K562 (cell line): Measurements from ENCODE around the gene PREB. TPM values are rescaled to one million over a fixed set of nuclear protein-coding genes. Genes with fewer than 3 reads are reported as not detected.
A peak's percentile ranks its signal among the peaks of the same experiment; 100 is the strongest.

ENCODE experiments used
- CCNT2 ChIP-seq: IDR thresholded peaks from 2 replicates; pipeline ENCODE4 v1.6.1; 2011; ENCODE audit warnings: borderline replicate concordance, low read depth, mild to moderate bottlenecking, moderate library complexity, mixed read lengths, low read length; ENCODE audit not compliant: insufficient read length; ENCODE audit errors: extremely low read depth
- IRF2 ChIP-seq: sonication (generic); formaldehyde crosslinking; IDR thresholded peaks from 2 replicates; pipeline ENCODE4 v1.8.1; 2022; ENCODE audit warnings: mild to moderate bottlenecking, missing genetic modification reagents
- MXI1 ChIP-seq: IDR thresholded peaks from 2 replicates; pipeline ENCODE4 v1.6.1; 2011; ENCODE audit warnings: low read depth, mild to moderate bottlenecking, improper control_type of control experiment, low read length
- NBN ChIP-seq: fragments of 450-650 bp; IDR thresholded peaks from 2 replicates; pipeline ENCODE4 v1.6.1; 2016; ENCODE audit warnings: low read depth, mild to moderate bottlenecking
- PKNOX1 ChIP-seq: fragments of 450-650 bp; IDR thresholded peaks from 2 replicates; pipeline ENCODE4 v1.6.1; 2016
- POLR3G ChIP-seq: IDR thresholded peaks from 2 replicates; pipeline ENCODE4 v1.6.1; 2011; ENCODE audit not compliant: insufficient read length, insufficient replicate concordance; ENCODE audit errors: extremely low read depth
- RBM34 ChIP-seq: fragments of 200-400 bp; formaldehyde crosslinking; IDR thresholded peaks from 2 replicates; pipeline ENCODE4 v1.6.1; 2018; ENCODE audit warnings: low read length, borderline replicate concordance; ENCODE audit not compliant: insufficient read depth
- SMAD3 ChIP-seq: fragments of 450-650 bp; formaldehyde crosslinking; conservative IDR thresholded peaks from 2 replicates; pipeline ENCODE4 v1.4.0; 2020; ENCODE audit warnings: mild to moderate bottlenecking
- SRF ChIP-seq, 2 experiments: fragments of 250-450, 450-650 bp in 1 of 2; sonication (Bioruptor Pico) in 1 of 2; sonication (generic) in 1 of 2; formaldehyde crosslinking; IDR thresholded peaks; 2 replicates each; pipeline versions ENCODE4 v1.5.0 to v1.5.1; 2020 to 2022; ENCODE audit warnings: mild to moderate bottlenecking in 1 of 2, missing genetic modification reagents in 1 of 2
- TFAP4 ChIP-seq: sonication (generic); formaldehyde crosslinking; IDR thresholded peaks from 2 replicates; pipeline ENCODE4 v1.8.0; 2022; ENCODE audit warnings: missing genetic modification reagents, mild to moderate bottlenecking, moderate library complexity, borderline replicate concordance
- TOE1 ChIP-seq, 2 experiments: fragments of 450-650 bp in 1 of 2; sonication (generic) in 1 of 2; formaldehyde crosslinking in 1 of 2; IDR thresholded peaks; 2 replicates each; pipeline versions ENCODE4 v1.7.1 to v1.8.0; 2016 to 2022; ENCODE audit warnings: borderline replicate concordance in 2 of 2, mild to moderate bottlenecking in 2 of 2, antibody characterized with exemption in 1 of 2, inconsistent platforms in 1 of 2, low read depth in 1 of 2, missing genetic modification reagents in 1 of 2, moderate library complexity in 1 of 2
- ZNF217 ChIP-seq: sonication (generic); formaldehyde crosslinking; IDR thresholded peaks from 2 replicates; pipeline ENCODE4 v1.8.0; 2022; ENCODE audit warnings: mild to moderate bottlenecking, missing genetic modification reagents
- ZNF347 ChIP-seq: fragments of 450-650 bp; formaldehyde crosslinking; IDR thresholded peaks from 2 replicates; pipeline ENCODE4 v1.4.0; 2020; ENCODE audit warnings: low read depth, mild to moderate bottlenecking, moderate library complexity
- ZNF77 ChIP-seq: fragments of 250-450 bp; sonication (Bioruptor Pico); IDR thresholded peaks from 2 replicates; pipeline ENCODE4 v1.5.0; 2020
- polyA plus RNA-seq, 8 experiments: library from polyadenylated mRNA; depleted of rRNA in 4 of 8; stranded (reverse) in 5 of 8; unstranded in 3 of 8; fragments of >200 nt; fragmentation: Nextera tagmentation in 2 of 8; fragmentation: Illumina TruSeq in 1 of 8; extraction: Ambion mirVana in 2 of 8; extraction: Trizol in 1 of 8; gene quantifications; 2 replicates each; pipeline versions ENCODE4 v1.2.1 to v1.2.3, GENCODE V29; 2011 to 2014; ENCODE audit warnings: inconsistent platforms in 1 of 8, missing spikeins in 1 of 8
- total RNA-seq, 7 experiments: library from RNA; depleted of rRNA in 6 of 7; stranded (reverse); fragments of >200 nt in 6 of 7; fragmentation: Illumina TruSeq in 2 of 7; extraction: Trizol in 2 of 7; gene quantifications; 2 replicates each; pipeline versions ENCODE4 v1.2.1 to v1.2.3, GENCODE V29; 2011 to 2021; ENCODE audit warnings: low replicate concordance in 1 of 7
- TF ChIP-seq, protein P1 (sequence below): fragments of 450-650 bp; IDR thresholded peaks from 2 replicates; pipeline ENCODE4 v1.6.1; 2016; ENCODE audit warnings: missing biosample characterization, missing genetic modification characterization
- TF ChIP-seq, protein P2 (sequence below): fragments of 450-650 bp; IDR thresholded peaks from 2 replicates; pipeline ENCODE4 v1.7.0; 2016; ENCODE audit warnings: borderline replicate concordance
- TF ChIP-seq, protein P3 (sequence below): sonication (generic); formaldehyde crosslinking; IDR thresholded peaks from 2 replicates; pipeline ENCODE4 v1.8.0; 2023; ENCODE audit warnings: mild to moderate bottlenecking, missing genetic modification reagents

The PREB gene
- total and polyA plus RNA-seq, 9 of the 15 experiments (the other 6 are each of a cell fraction or from before 2014, with no cell fraction given), result 35.1 to 84.2 (median 67.2) TPM

DNA sequence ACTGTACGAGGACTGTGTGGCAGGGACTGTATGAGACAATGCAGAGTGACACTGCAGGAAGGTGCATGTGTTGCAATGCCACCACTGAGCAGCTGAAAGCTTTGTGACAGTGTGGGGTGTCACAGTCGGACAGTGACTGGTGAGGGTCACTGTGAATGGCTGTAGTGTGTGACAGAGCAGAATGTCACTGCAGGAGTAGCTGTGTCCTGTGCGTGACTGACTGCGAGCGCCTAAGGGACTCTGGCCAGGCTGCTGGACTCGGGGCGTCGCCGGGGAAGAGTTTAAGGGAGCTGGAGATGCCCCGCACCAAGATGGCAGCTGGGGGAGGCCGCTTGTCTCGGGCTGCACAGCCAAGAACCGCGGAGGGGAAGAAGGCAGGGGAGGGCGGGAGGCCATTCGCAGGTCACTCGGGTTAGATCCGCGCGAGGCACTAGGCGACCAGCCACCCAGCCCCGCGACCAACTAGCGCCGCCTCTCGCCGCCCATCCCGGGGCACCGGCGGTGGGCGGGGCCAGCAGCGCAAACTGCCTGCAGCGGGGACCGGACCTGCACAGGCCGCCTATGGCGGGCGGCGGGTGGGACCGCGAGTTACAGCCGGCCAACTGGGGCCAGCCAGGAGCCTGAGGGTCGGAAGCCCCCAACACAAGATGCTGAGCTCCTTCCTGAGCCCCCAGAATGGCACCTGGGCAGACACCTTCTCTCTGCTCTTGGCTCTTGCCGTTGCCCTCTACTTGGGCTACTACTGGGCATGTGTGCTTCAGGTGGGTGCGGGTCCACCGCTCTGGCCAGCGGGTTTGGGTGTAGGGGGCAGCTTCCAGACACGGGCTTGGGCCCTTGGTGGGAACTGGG lies 10.9 kb downstream of the PREB start, which contains the start of gene ABHD1 (continued):
- TF ChIP-seq NBN, result no peak
- TF ChIP-seq ZNF217 (CRISPR knock-in tag), result no peak
- TF ChIP-seq ZNF77, result no peak
- no peak for TF ChIP-seq SRF (CRISPR knock-in tag; IDR thresholded peaks at IDR 0.05)
- TF ChIP-seq SMAD3 (CRISPR knock-in tag), result no peak
- TF ChIP-seq, protein P1, sequence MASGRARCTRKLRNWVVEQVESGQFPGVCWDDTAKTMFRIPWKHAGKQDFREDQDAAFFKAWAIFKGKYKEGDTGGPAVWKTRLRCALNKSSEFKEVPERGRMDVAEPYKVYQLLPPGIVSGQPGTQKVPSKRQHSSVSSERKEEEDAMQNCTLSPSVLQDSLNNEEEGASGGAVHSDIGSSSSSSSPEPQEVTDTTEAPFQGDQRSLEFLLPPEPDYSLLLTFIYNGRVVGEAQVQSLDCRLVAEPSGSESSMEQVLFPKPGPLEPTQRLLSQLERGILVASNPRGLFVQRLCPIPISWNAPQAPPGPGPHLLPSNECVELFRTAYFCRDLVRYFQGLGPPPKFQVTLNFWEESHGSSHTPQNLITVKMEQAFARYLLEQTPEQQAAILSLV (tag), result no peak
- peak; percentile 58; the same call in 1 of the 2 replicates for TF ChIP-seq PKNOX1
- TF ChIP-seq RBM34, result no peak
- peak; percentile 59; the same call in 1 of the 2 replicates for TF ChIP-seq TFAP4 (CRISPR knock-in tag)
- no peak for TF ChIP-seq TOE1 (IDR thresholded peaks at IDR 0.05; ENCODE audit: borderline replicate concordance)
- TF ChIP-seq TOE1 (CRISPR knock-in tag; IDR thresholded peaks at IDR 0.05; ENCODE audit: borderline replicate concordance, low read depth), result no peak
- TF ChIP-seq CCNT2, result no peak
- TF ChIP-seq, protein P2, sequence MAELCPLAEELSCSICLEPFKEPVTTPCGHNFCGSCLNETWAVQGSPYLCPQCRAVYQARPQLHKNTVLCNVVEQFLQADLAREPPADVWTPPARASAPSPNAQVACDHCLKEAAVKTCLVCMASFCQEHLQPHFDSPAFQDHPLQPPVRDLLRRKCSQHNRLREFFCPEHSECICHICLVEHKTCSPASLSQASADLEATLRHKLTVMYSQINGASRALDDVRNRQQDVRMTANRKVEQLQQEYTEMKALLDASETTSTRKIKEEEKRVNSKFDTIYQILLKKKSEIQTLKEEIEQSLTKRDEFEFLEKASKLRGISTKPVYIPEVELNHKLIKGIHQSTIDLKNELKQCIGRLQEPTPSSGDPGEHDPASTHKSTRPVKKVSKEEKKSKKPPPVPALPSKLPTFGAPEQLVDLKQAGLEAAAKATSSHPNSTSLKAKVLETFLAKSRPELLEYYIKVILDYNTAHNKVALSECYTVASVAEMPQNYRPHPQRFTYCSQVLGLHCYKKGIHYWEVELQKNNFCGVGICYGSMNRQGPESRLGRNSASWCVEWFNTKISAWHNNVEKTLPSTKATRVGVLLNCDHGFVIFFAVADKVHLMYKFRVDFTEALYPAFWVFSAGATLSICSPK, result no peak
- TF ChIP-seq, protein P3, sequence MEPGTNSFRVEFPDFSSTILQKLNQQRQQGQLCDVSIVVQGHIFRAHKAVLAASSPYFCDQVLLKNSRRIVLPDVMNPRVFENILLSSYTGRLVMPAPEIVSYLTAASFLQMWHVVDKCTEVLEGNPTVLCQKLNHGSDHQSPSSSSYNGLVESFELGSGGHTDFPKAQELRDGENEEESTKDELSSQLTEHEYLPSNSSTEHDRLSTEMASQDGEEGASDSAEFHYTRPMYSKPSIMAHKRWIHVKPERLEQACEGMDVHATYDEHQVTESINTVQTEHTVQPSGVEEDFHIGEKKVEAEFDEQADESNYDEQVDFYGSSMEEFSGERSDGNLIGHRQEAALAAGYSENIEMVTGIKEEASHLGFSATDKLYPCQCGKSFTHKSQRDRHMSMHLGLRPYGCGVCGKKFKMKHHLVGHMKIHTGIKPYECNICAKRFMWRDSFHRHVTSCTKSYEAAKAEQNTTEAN (CRISPR knock-in tag), result no peak
- TF ChIP-seq MXI1, result no peak
- TF ChIP-seq POLR3G, result no peak
- TF ChIP-seq ZNF347 (CRISPR knock-in tag), result no peak
- TF ChIP-seq IRF2 (CRISPR knock-in tag), result no peak
